Panc1 (cell line): Measurements from ENCODE around the gene AADAT. TPM values are rescaled to one million over a fixed set of nuclear protein-coding genes. Genes with fewer than 3 reads are reported as not detected.
"Not testable (repeated sequence)": the region's sequence is repeated elsewhere in the genome, so short reads cannot be mapped to it uniquely, and the experiment has no call there.

Source experiments
- ATAC-seq: fragments of 200-7000 bp; cut with Tn5 transposase; 2 replicates; pipeline ENCODE4 v1.9.1; 2020; ENCODE audit warnings: mild to moderate bottlenecking, moderate library complexity
- BruUV-seq: library from RNA; stranded (reverse); fragments of 400-500 nt; replicated peaks from 2 replicates; lab custom pipeline; 2021; lab: Mats Ljungman, UMichigan
- CTCF ChIA-PET: fragments of 300-600 bp; sonication (Branson Sonifier 250); formaldehyde crosslinking; loops from one replicate; lab custom pipeline; 2022; ENCODE audit warnings: antibody characterized with exemption; lab: Charles Lee
- POLR2A ChIA-PET: fragments of 300-600 bp; sonication (Branson Sonifier 250); formaldehyde crosslinking; loops from one replicate; lab custom pipeline; 2022; ENCODE audit warnings: antibody characterized with exemption; lab: Charles Lee
- DNase-seq: peaks from one replicate; pipeline ENCODE4 v3.0.0-alpha.2; 2010; ENCODE audit warnings: low read depth, low spot score
- H3K27ac ChIP-seq: 2 replicates; pipeline ENCODE4 v1.5.1; 2011; ENCODE audit warnings: mild to moderate bottlenecking, low read length, inconsistent platforms
- H3K27me3 ChIP-seq: fragments of 200-500 bp; sonication (Bioruptor generic); 2 replicates; pipeline ENCODE4 v1.6.0; 2014; ENCODE audit warnings: low read length, inconsistent platforms; ENCODE audit not compliant: control insufficient read depth, insufficient read depth
- H3K36me3 ChIP-seq: fragments of 200-500 bp; sonication (Bioruptor generic); 2 replicates; pipeline ENCODE4 v1.5.1; 2014; ENCODE audit warnings: inconsistent platforms, mild to moderate bottlenecking, low read length, moderate library complexity; ENCODE audit not compliant: control insufficient read depth, insufficient read depth
- H3K4me1 ChIP-seq: 2 replicates; pipeline ENCODE4 v1.5.1; 2011; ENCODE audit warnings: inconsistent platforms, mild to moderate bottlenecking, low read length, moderate library complexity; ENCODE audit not compliant: control insufficient read depth, insufficient read depth
- H3K4me3 ChIP-seq, 2 experiments: 2 replicates each; pipeline ENCODE4 v1.5.1; 2011 to 2012; ENCODE audit warnings: low read depth in 2 of 2, low read length in 2 of 2, mild to moderate bottlenecking in 2 of 2, inconsistent platforms in 1 of 2, moderate library complexity in 1 of 2
- H3K9me3 ChIP-seq: fragments of 200-500 bp; sonication (Bioruptor generic); 2 replicates; pipeline ENCODE4 v1.5.1; 2014; ENCODE audit warnings: low read depth, mild to moderate bottlenecking, inconsistent platforms, low read length, moderate library complexity; ENCODE audit not compliant: control insufficient read depth, insufficient read depth
- POLR2AphosphoS5 ChIP-seq: IDR thresholded peaks from 2 replicates; pipeline ENCODE4 v1.6.1; 2012; ENCODE audit warnings: mild to moderate bottlenecking, low read depth, low read length, moderate library complexity
- SIN3A ChIP-seq: IDR thresholded peaks from 2 replicates; pipeline ENCODE4 v1.6.1; 2012; ENCODE audit warnings: low read depth, mild to moderate bottlenecking, low read length, moderate library complexity, borderline replicate concordance; ENCODE audit not compliant: insufficient read depth
- TCF7L2 ChIP-seq: IDR thresholded peaks from 2 replicates; pipeline ENCODE4 v1.6.1; 2011; ENCODE audit warnings: mild to moderate bottlenecking, low read depth, low read length, inconsistent platforms
- in situ Hi-C: cut with HindIII; loops from 2 replicates; pipeline ENCODE4 v1.10.0; 2016; ENCODE audit warnings: low sequenced_read_pairs, low pct_unique_long_range_greater_than_20kb
- intact Hi-C: fragments of 100-400 bp; cut with micrococcal nuclease; formaldehyde crosslinking; loops from one replicate; pipeline ENCODE4 v1.10.0; 2022; ENCODE audit not compliant: unreplicated experiment
- total RNA-seq: library from RNA; stranded (reverse); gene quantifications from one replicate; pipeline ENCODE4 v1.2.1, GENCODE V29; 2021; ENCODE audit not compliant: unreplicated experiment
- TF ChIP-seq, protein P1 (sequence below), 2 experiments: IDR thresholded peaks; 2 replicates each; pipeline ENCODE4 v1.6.1; 2011 to 2012; ENCODE audit warnings: low read depth in 2 of 2, control low read depth in 1 of 2, low read length in 1 of 2, mild to moderate bottlenecking in 1 of 2, moderate library complexity in 1 of 2; ENCODE audit not compliant: insufficient read depth in 1 of 2
- TF ChIP-seq, protein P2 (sequence below): fragments of 450-650 bp; IDR thresholded peaks from 2 replicates; pipeline ENCODE4 v1.5.1; 2017; ENCODE audit warnings: mild to moderate bottlenecking

The AADAT gene
- total RNA-seq, 1 experiment from 2014 or later = 2.8 TPM

DNA sequence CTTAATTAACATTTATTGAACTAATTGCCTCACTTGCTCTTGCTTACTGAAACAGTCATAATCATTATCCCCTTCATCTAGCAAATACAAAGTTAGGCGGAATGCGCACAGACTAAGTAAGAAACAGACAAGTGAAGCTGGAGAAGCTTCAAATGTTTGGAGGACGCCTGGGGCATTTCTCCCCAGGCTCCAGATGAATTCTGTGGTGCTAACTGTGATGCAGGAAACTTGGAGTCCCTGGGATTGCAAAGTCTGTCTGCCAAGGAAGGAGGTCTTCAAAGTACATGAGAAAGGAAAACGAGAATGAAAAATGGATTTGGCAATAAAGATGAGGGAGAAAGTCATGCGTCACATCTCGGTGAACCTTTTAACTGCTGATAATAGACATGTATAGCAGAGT, 40.0 kb downstream of the AADAT start:
- in situ Hi-C loops (loop anchor here (25.0 kb wide), 1 partner anchor 237 kb away; no protein-coding TSS in a partner anchor), intact Hi-C loops (loop anchor here (5.0 kb wide), 1 partner anchor 237 kb away; no protein-coding TSS in a partner anchor)
- no peaks in the 10 kb centered on the region for H3K9me3 ChIP-seq
- H3K4me1 ChIP-seq = no peaks in the 10 kb centered on the region
- H3K4me3 ChIP-seq = no peak overlapping the region
- TF ChIP-seq TCF7L2 (no peak), POLR2AphosphoS5 (no peak), SIN3A (no peak)
- TF ChIP-seq, protein P1, sequence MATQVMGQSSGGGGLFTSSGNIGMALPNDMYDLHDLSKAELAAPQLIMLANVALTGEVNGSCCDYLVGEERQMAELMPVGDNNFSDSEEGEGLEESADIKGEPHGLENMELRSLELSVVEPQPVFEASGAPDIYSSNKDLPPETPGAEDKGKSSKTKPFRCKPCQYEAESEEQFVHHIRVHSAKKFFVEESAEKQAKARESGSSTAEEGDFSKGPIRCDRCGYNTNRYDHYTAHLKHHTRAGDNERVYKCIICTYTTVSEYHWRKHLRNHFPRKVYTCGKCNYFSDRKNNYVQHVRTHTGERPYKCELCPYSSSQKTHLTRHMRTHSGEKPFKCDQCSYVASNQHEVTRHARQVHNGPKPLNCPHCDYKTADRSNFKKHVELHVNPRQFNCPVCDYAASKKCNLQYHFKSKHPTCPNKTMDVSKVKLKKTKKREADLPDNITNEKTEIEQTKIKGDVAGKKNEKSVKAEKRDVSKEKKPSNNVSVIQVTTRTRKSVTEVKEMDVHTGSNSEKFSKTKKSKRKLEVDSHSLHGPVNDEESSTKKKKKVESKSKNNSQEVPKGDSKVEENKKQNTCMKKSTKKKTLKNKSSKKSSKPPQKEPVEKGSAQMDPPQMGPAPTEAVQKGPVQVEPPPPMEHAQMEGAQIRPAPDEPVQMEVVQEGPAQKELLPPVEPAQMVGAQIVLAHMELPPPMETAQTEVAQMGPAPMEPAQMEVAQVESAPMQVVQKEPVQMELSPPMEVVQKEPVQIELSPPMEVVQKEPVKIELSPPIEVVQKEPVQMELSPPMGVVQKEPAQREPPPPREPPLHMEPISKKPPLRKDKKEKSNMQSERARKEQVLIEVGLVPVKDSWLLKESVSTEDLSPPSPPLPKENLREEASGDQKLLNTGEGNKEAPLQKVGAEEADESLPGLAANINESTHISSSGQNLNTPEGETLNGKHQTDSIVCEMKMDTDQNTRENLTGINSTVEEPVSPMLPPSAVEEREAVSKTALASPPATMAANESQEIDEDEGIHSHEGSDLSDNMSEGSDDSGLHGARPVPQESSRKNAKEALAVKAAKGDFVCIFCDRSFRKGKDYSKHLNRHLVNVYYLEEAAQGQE (IDR thresholded peaks at IDR 0.05; ENCODE audit: insufficient read depth in 1 of 2, low read depth in 2 of 2, low read length in 1 of 2) = no peak
- TF ChIP-seq, protein P2, sequence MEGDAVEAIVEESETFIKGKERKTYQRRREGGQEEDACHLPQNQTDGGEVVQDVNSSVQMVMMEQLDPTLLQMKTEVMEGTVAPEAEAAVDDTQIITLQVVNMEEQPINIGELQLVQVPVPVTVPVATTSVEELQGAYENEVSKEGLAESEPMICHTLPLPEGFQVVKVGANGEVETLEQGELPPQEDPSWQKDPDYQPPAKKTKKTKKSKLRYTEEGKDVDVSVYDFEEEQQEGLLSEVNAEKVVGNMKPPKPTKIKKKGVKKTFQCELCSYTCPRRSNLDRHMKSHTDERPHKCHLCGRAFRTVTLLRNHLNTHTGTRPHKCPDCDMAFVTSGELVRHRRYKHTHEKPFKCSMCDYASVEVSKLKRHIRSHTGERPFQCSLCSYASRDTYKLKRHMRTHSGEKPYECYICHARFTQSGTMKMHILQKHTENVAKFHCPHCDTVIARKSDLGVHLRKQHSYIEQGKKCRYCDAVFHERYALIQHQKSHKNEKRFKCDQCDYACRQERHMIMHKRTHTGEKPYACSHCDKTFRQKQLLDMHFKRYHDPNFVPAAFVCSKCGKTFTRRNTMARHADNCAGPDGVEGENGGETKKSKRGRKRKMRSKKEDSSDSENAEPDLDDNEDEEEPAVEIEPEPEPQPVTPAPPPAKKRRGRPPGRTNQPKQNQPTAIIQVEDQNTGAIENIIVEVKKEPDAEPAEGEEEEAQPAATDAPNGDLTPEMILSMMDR = no peak
- CTCF ChIA-PET = interaction anchor here (0.7 kb wide), 2 partner anchors 226 to 258 kb away, joined by 5 to 6 read pairs; no protein-coding TSS in a partner anchor
- no TSS peak for BruUV-seq
- H3K27ac ChIP-seq = no peak overlapping the region
- H3K36me3 ChIP-seq = no peaks in the 10 kb centered on the region
- no peaks in the 10 kb centered on the region for H3K27me3 ChIP-seq
- DNase-seq = no peak
- ATAC-seq = no peak
- POLR2A ChIA-PET = no interaction called here

DNA sequence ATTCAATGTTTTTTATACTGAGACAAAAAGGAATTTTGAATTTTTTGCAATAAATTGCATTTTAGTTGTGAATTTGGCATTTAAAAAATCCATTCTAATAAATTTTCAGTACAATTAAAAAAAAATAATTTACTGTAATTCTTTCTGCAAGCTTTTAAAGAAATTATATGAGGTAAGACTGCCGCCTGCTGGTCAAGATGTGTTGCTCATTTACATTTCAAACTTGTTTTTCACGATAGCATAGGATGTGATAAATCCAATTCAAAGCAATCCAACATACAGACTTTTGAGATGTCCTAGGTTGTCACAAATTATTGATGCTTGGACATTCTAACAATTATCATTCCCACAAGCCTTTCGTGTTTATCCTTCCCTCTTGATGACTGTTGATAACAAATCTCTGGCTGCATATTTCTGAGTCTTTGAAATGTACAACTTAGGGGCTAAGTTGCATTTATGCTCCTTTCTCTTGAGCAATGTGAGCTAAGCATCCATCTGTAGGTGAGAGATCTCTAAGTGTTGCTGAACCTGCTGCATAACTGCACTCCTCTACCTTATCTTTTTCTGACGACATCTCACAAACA, 41.9 kb downstream of the AADAT start:
- no TSS peak for BruUV-seq
- Histone ChIP-seq H3K4me3 (no peak overlapping the region), H3K27ac (no peak overlapping the region), H3K9me3 (no peaks in the 10 kb centered on the region), H3K4me1 (no peaks in the 10 kb centered on the region), H3K36me3 (no peaks in the 10 kb centered on the region), H3K27me3 (no peaks in the 10 kb centered on the region)
- intact Hi-C loops = loop anchor here (5.0 kb wide), 1 partner anchor 236 kb away; no protein-coding TSS in a partner anchor
- ATAC-seq = no peak
- ChIA-PET CTCF (interaction anchor here (0.9 kb wide), 1 partner anchor 238 kb away, joined by 6 read pairs; no protein-coding TSS in a partner anchor), POLR2A (no interaction called here)
- in situ Hi-C loops = loop anchor here (25.0 kb wide), 1 partner anchor 236 kb away; no protein-coding TSS in a partner anchor
- no peak for TF ChIP-seq TCF7L2
- TF ChIP-seq, protein P2 = peak; percentile 68; the same call in 1 of the 2 replicates
- DNase-seq = peak; percentile 41

DNA sequence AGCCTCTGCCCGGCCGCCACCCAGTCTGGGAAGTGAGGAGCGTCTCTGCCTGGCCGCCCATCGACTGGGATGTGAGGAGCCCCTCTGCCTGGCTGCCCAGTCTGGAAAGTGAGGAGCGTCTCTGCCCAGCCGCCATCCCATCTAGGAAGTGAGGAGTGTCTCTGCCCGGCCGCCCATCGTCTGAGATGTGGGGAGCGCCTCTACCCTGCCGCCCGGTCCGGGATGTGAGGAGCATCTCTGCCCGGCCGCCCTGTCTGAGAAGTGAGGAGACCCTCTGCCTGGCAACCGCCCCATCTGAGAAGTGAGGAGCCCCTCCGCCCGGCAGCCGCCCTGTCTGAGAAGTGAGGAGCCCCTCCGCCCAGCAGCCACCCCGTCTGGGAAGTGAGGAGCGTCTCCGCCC, 43.6 kb downstream of the AADAT start:
- H3K4me1 ChIP-seq, POLR2A ChIA-PET, H3K36me3 ChIP-seq, CTCF ChIA-PET, H3K27me3 ChIP-seq, H3K27ac ChIP-seq, BruUV-seq, ATAC-seq, H3K9me3 ChIP-seq, H3K4me3 ChIP-seq, DNase-seq: not testable (repeated sequence)
- in situ Hi-C loops = loop anchor here (25.0 kb wide), 1 partner anchor 234 kb away; no protein-coding TSS in a partner anchor
- intact Hi-C loops = loop anchor here (5.0 kb wide), 1 partner anchor 234 kb away; no protein-coding TSS in a partner anchor
